Measurements from ENCODE around the gene DMP1.

- no peak for TF ChIP-seq POLR2A (IDR thresholded peaks at IDR 0.05)
- TF ChIP-seq CTCF (IDR thresholded peaks at IDR 0.05 in 4 of 5, conservative IDR thresholded peaks at IDR 0.05 in 1 of 5) = no peak
These were observed 38.2 kb downstream of the DMP1 start for GRCh38 chr4:87688316-87688715.
